HG03565 (cell line): ENCODE results near the gene ZC2HC1C.

Experiments used
- ATAC-seq: cut with Tn5 transposase; IDR thresholded peaks from one replicate; pipeline ENCODE4 v1.9.1; 2021; ENCODE audit warnings: mild to moderate bottlenecking, moderate library complexity; ENCODE audit not compliant: unreplicated experiment

ZC2HC1C gene, protein sequence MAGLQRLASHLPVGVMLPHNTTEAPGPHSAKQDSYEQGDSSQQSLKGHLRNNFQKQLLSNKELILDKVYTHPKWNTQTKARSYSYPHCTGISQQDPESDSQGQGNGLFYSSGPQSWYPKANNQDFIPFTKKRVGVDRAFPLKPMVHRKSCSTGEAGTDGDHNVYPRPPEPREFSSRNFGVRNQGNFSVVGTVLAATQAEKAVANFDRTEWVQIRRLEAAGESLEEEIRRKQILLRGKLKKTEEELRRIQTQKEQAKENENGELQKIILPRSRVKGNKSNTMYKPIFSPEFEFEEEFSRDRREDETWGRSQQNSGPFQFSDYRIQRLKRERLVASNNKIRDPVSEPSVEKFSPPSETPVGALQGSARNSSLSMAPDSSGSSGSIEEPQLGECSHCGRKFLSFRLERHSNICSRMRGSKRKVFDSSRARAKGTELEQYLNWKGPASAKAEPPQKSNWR

DNA sequence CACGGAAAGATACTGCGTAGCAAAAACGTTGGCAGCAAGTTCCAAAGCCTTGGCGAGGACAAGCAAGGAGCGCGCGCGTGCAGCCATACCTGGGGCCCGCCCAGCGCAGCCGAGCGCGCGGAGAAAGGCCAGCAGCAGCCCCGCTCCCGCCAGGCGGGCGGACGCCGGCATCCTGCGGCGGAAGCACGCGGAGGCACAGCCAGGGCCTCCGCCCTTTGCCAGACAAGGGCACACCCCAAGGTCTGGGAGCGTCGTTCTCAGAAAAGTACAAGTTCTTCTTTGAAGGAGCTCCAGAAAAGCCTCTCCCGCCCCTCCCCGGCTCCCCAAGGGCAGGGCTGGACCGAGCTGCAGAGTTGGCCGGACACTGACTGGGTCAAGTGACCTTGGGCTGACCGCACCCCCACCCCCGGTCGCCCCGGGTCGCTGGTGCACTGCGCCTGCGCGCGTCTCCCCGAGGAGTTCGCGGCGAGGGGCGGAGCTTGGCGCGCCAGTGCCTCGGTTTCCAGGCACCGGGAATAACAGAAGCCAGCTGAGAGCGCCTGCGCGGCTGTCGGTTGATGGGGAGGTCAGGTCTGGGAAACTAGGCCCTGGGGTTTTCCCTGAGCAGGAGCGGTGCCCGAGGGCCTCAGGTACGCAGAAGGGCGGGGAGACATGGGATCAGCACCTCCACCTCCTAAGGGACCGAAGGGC lies at the start of gene ZC2HC1C:
Gene ZC2HC1C, plus strand, starts transcription at position 521 of the 690 bp plus-strand sequence. CDS start 933 bp downstream, outside the sequence.
- peak; percentile 50 for ATAC-seq

DNA sequence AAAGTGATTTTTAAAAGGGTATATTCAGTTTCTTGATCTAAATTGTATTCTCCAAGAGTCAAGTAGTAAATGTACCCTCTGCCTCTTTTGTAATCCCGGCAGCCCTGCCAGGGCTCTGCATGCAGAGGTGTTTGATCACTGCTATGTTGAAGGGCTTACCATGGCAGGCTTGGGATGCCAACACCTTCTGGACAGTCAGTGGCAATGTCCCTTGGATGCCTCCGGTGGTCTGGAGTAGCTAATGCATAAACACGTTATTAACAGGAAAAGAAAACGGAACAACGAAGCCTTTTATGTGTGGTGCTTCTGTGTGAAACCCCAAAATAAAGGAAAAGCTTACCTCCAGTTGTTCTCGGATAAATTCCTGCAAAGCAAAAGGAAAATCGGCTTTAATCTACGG lies 46.8 kb upstream of the ZC2HC1C start:
- ATAC-seq = no peak

DNA sequence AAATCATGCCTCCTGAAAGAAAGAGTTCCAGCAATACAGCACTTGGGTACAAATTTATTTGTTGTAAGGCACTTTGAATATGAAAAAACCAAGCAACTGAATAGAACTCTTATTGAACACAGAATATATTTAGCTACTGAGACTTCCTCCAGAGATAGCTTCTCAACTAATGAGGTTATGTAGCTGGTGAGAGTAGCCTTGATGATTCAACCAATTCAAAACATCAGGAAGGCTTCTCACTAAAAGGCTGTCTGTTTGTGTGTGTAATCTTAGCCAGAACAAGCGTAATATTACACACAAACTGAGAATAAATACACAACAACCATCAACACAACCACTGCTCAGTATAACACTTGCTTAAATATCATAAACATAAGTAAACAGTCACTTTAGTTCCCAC lies 46.3 kb upstream of the ZC2HC1C start:
- no peak for ATAC-seq

DNA sequence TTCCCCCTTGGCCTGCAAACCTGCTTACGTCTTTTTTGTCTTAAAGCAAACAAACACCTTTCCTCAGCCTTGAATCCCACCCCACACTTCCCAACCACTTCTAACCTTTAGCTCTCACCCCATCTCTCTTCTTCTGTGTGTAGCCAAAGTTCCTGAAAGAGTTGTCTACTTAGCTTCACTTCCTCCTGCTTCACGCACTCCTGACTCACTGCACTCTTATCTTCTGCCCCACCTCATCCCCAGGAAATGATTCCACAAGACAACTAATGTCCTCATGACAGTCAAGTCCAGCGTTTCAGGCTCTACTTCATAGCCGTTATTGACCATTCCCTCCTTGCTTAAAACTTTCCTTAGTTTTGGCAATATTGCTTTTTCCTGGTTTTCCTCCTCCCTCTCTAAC lies 44.4 kb upstream of the ZC2HC1C start:
- ATAC-seq = no peak

DNA sequence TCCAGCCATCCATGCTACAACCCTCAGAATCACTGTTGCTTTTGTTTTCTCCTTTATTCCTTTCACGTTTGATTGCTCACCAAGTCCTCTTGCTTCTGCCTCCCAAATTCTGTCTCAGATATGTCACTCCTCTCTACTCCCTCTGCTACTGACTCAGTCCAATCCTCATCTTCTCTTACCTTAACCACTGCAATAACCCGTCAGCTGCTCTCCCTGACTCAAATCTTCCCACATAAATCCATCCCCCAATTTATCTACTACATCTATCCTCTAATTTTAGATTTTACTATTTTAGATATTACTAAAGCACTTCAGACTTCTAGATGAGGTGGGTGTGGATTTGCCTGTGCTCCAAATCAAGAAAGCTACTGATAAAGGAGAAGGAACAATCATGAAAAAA lies 43.6 kb upstream of the ZC2HC1C start:
- ATAC-seq = no peak

DNA sequence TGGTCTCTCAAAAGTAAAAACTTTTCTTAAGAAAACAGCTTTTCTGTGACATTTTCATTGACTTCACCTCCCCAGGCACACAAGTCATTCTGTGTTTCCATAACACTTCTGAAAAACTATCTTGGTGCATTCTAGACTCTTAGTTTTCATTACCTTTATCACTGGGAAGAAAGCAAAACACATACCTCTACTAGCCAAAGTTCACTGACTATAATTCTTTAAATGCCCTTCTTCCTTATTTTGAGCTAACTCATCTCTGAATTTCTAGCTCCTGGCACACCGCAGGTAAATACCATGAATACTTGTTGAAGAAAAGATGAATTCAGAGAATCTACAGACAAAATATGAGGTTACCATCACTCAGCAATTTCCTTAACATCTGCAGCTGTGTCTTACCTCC lies 39.3 kb upstream of the ZC2HC1C start:
- ATAC-seq = no peak

DNA sequence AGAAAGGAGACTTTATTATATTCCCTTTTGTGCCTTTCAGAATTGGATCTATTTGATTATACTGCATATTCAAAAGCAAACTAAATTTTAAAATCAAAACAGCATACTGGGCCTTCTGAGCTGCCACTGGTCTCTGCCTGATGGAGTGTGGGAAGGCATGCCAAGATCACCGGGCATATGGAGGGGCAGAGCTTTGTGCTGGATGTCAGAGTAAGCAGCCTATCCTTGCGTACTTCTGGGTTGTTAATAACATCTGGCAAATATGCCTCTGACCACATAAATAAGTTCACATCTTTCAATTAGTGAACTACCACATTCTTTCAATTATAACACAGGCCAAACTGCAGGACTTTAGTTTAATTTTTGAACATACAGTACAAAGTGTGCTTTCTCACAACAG lies 36.5 kb upstream of the ZC2HC1C start:
- ATAC-seq = no peak

DNA sequence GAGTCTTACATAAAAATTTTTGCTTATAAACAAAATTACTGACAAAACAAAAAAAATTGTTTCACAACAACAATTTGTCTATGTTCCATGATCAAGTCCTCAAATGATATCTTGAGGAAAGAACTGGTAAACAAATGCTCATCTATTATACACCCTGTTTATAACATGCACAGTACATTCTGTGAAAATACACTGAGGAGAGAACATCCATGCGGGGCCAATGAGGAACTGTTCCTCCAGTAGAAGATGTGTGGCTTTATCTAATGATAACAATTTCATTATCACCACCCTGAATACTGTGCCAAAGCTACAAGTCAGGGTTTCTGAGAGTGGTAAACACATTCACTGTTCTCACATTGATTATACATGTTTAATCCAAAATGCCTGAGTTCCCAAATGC lies 28.9 kb upstream of the ZC2HC1C start:
- ATAC-seq = no peak

DNA sequence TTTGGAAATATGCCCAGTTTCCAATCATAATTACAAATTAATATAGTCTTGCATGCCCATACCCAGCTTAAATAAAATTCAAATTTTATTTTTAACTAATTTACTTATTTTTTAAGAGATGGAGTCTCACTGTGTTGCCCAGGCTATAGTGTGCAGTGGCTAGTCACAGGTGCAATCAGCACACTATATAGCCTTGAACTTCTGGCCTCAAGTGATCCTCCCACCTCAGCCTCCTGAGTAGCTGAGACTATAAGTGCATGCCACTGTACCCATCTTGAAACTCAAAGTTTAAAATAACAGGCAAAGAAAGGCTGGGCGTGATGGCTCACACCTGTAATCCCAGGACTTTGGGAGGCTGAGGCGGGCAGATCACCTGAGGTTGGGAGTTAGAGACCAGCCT lies 28.5 kb upstream of the ZC2HC1C start:
- no peak for ATAC-seq

DNA sequence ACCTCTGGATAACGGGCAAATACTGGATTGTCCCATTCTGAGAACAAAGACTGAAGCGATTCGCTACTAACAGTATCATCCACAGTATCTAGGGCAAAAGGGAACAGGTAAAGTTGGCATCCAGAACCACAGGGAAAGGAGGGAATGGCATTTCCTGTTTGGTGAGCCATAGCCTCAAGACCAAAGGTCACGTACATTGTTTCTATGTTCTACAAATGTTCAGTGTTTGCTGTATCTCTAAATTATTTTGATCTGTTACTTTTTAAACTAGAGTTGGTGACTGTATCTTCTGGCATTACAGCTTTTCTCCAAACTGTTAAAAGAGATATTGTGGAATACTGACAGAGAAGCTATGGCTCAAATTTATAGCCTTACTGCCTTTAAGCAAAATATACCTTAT lies 27.8 kb upstream of the ZC2HC1C start:
- no peak for ATAC-seq

DNA sequence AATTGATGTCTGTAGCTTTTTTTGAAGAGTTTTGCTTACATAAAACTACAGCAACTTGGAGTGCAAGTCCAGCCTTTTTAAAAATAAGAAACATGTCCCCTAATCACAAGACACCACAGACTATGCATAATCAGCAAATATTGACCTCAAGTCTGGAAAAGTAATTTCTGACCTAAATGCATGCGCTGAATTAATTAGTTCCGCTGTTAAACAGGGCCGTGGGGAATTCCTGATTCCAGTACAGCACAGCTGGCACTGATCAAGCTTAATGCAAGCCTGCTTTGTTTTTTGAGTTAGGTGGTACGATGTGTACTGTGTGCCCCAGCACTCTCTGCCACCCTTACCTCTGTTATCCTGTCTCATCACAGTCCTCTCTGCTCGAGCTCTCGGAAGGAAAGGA lies 27.4 kb upstream of the ZC2HC1C start:
- ATAC-seq = no peak

DNA sequence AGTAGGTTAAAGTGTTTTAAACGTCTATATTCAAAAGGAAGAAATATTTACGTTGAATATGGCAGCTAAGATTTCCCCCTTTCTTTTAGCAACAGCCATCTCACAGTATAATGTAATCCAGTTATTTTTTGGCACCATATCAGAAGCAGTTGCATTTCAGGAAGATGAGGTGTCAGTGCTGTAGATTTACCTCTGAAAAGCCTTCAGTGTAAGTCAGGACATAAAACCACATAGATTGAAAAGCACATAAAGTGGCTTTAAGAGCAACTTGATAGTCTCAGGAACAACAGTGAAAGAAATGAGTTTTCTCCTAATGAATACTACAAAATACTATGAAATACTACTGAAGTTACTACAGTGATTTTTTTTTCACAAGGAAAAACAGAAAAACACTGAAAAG lies 25.1 kb upstream of the ZC2HC1C start:
- no peak for ATAC-seq

DNA sequence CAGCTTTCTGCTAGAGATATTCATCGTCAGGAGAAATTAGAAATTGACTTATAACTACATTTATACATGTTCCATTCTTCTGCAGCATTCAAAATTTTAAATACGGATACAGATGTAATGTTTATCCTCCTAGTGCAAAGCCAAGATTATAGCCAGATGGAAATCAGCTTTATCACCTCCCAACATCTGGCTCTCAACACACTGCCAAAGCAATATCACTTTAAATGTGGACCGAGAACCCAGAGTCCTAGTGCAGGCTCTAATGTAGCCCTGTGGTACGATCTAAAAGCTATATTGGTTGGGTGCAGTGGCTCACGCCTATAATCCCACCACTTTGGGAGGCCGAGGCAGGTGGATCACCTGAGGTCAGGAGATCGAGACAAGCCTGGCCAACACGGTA lies 24.7 kb upstream of the ZC2HC1C start:
- no peak for ATAC-seq

DNA sequence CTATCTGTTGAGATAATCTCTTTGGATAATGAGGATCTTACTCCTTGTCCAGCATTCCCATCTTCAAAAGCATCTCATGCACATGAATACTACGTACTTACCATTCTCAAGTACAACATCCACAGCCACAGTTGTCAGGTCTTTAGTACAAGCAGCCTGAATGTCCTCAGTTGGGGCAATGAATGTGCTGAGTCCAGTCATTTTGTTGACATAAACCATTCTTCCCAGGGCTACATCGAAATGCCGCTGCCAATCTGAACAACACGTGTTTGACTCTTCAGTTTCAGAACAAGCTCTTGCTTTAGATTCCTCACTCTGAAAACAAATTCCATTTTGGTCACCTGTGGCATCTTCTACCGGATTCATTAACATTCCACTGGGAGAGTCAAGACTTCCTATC lies 23.2 kb upstream of the ZC2HC1C start:
- no peak for ATAC-seq

DNA sequence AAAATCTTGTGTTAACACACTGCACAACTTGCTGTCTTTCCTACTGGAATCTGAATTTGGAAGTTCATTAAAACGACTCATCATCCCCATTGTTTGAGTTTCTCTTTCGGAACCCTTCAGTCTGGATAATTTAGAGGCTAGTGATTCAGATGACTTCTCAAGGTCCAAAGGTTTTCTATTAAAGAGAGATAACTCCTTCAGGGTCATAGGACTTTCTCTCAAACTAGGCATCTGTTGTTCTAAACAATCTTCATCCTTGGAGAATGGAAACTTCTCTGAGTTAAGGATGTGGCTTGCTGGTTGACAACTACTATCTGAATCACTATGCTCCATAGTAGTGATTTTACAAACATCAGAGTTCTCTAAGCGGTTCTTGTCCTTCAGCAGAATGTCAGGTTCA lies 22.5 kb upstream of the ZC2HC1C start:
- no peak for ATAC-seq

DNA sequence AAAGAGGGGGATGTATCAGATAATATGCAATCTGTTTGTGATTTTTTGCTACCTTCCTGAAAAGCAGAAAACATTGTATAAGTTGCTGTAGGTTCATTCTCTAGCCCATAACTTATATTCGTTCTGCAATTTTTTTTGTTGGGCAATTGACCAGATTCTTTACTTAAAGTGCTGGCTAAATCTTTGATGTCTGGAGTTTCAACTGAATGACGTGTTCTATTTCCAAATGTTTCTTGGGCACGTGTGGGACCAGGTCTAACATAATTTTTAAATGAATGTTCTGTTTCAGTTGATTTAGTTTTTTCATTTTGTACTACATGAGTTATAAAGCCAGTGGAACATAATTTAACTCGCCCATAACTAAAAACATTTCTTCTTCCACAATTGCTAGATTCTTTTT lies 21.9 kb upstream of the ZC2HC1C start:
- no peak for ATAC-seq

DNA sequence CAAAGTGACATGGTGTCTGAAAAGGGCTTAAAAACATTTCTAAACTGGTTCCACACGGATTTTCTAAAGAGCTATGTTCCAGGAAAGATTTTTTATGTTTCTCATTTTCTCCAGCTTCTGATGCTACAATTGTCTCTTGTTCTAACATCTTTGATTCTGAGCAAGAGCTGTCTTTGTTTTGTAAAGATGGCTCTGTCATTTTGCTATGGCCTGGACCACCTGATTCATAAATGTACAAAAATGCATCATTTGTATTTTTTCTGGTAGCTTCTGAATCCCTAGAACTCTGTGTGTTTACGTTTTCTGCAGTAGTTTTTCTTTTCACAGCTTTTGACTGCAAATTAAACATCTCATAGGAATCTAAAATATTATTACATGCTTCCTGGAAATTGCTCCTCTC lies 21.3 kb upstream of the ZC2HC1C start:
- ATAC-seq = no peak

DNA sequence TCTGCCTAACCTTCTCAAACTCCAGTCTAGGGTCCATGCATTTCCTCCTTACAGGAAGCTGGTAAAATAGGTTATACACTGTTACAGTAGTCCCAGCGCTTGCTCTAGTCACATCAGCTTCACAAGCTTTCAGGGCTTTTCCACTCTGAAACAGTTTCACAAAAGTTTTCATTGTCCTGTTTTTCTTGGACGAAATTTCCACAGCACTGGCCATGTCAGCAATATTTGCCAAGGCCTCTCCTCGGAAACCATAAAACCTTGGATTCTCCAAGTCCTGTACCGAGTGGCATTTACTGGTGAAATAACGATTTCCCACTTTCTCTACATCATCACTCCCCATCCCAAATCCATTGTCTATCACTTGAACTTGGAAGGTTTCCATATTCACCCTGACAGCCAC lies 20.3 kb upstream of the ZC2HC1C start:
- ATAC-seq = no peak

DNA sequence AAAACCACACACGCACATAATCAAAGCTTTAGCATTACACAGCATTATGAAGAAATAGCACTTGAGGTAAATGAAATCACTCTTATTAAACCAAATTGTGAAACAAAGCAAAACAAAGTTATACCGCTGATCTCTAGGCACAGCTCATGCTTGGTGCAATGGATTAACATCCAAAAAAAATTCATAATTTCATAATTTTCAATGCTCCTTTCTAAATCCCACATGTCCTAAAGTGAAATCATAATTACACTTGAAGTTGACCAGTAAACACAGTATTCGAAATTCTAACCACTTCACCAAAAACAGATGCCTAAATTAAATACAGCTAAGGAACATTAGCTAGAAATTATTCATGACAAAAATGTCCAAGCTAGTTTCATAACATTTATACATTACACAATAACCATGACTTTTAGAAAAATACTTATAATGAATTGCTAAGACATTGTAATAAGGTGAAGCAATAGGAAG lies 19.7 kb upstream of the ZC2HC1C start:
- ATAC-seq = no peak

DNA sequence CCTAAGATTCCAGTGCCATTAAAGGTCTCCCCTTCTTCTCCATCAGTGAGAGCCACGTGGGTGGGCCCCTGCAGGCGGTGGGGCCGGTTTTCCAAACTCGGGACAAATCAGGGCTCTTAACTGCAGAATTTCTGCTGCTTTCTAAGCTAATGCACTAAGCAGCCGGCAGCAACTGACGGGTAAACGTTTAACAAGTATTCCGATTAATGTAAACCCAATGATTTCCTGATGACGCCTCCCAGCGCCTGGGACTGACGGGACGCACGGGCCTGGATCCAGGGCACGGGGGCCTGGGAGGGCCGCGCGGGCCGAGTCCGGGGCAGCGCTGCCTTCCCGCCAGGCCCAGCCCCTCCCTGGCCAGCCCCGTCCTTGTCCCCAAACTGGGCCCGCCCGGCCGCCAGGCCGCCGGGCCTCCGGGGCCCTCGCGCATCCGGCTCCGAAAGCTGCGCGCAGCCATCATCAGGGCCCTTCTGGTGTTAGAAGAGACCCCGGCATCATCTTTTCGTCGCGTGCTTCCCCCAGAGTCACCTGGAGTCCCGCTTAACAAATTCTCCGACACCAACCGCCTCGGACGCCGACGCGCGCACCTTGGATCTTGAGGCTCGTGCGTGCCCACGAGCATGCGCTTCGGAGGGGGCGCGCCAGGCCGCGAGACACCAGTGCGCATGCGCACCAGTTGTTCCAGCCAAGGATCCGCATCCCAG lies 18.4 kb upstream of the ZC2HC1C start, which contains the start of gene MLH3:
Gene MLH3, minus strand, starts transcription at position 616 of the 704 bp plus-strand sequence. CDS start 1,812 bp downstream, outside the sequence.
- peak; percentile 81 for ATAC-seq

DNA sequence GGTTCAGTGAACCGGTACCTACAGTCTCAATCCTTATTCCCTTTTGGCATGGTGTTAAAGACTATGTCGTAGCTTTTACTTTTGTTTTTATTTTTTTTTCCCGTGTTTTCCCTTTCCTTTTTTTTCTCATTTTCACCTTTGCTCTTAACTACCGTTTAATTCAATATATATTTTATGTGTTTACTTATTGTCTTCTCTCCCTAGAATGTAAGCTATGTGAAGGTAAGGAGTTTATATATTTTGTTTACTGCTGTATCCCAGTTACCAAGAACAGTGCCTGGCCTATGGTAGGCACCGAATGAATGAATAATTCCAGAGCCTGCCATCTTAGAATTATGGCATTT lies 17.9 kb upstream of the ZC2HC1C start:
- peak; percentile 3 for ATAC-seq
